HCEC 1CT (cell line): ENCODE data around the gene PTGDS.

Experiments used
- DNase-seq: peaks from one replicate; pipeline ENCODE4 v3.0.0-alpha.2; 2017

Gene PTGDS

GRCh38 chr9:136946228-136947027, 30.9 kb upstream of the PTGDS start:
- DNase-seq: no peak

- no peak for DNase-seq
Observed at GRCh38 chr9:136947028-136947891, 30.0 kb upstream of the PTGDS start.

GRCh38 chr9:136947955-136948510, 29.3 kb upstream of the PTGDS start:
- no peak for DNase-seq

- DNase-seq: no peak
Observed at GRCh38 chr9:136949239-136949816, 28.0 kb upstream of the PTGDS start.

- peak; percentile 57 for DNase-seq
Observed at GRCh38 chr9:136949817-136950655, 27.3 kb upstream of the PTGDS start.

- no peak for DNase-seq
Observed at GRCh38 chr9:136950656-136951276, 26.5 kb upstream of the PTGDS start.

- DNase-seq: no peak
Observed at GRCh38 chr9:136951541-136952320, 25.6 kb upstream of the PTGDS start, which contains the start of gene LCN12. LCN12 (plus strand) TSS chr9:136952273; CDS start chr9:136952328, 55 bp downstream.

- no peak for DNase-seq
Observed at GRCh38 chr9:136952321-136952850, 24.9 kb upstream of the PTGDS start.

GRCh38 chr9:136952876-136953770, 24.2 kb upstream of the PTGDS start:
- DNase-seq: no peak

- no peak for DNase-seq
Observed at GRCh38 chr9:136953771-136954269, 23.5 kb upstream of the PTGDS start.

GRCh38 chr9:136954270-136955083, 22.8 kb upstream of the PTGDS start:
- no peak for DNase-seq

- no peak for DNase-seq
Observed at GRCh38 chr9:136955202-136955942, 21.9 kb upstream of the PTGDS start.

GRCh38 chr9:136955943-136956335, 21.4 kb upstream of the PTGDS start:
- no peak for DNase-seq

GRCh38 chr9:136956604-136957003, 20.7 kb upstream of the PTGDS start:
- DNase-seq: no peak

GRCh38 chr9:136957461-136957860, 19.8 kb upstream of the PTGDS start:
- DNase-seq: no peak

- DNase-seq: no peak
Observed at GRCh38 chr9:136957901-136958300, 19.4 kb upstream of the PTGDS start.

GRCh38 chr9:136958473-136958872, 18.8 kb upstream of the PTGDS start:
- no peak for DNase-seq
